Activated CD4-positive, alpha-beta memory T cell treated with anti-CD3 and anti-CD28 coated beads for 36 hours (primary cell): Measurements from ENCODE around the gene VAV3. TPM values are rescaled to one million over a fixed set of nuclear protein-coding genes. Genes with fewer than 3 reads are reported as not detected.

Experiments used
- CTCF ChIA-PET: fragments of 350-600 bp; sonication (Branson Sonifier 250); formaldehyde crosslinking; loops from one replicate; lab custom pipeline; 2021; ENCODE audit warnings: antibody characterized with exemption, inconsistent platforms; lab: Charles Lee
- POLR2A ChIA-PET: fragments of 350-600 bp; sonication (Branson Sonifier 250); formaldehyde crosslinking; loops from one replicate; lab custom pipeline; 2021; ENCODE audit warnings: antibody characterized with exemption; lab: Charles Lee
- DNase-seq: peaks from one replicate; pipeline ENCODE4 v3.0.0-alpha.2; 2020
- H3K27ac Mint-ChIP-seq: one replicate; pipeline ENCODE4 v1.8.0; 2021; ENCODE audit warnings: mixed read lengths
- H3K27me3 Mint-ChIP-seq: one replicate; pipeline ENCODE4 v1.8.0; 2021; ENCODE audit warnings: mixed read lengths
- H3K36me3 Mint-ChIP-seq: one replicate; pipeline ENCODE4 v1.8.0; 2021; ENCODE audit warnings: mixed read lengths
- H3K4me1 Mint-ChIP-seq: one replicate; pipeline ENCODE4 v1.8.0; 2021; ENCODE audit warnings: low read depth, mixed read lengths
- H3K4me3 Mint-ChIP-seq: one replicate; pipeline ENCODE4 v1.8.0; 2021; ENCODE audit warnings: mild to moderate bottlenecking, mixed read lengths
- H3K9me3 Mint-ChIP-seq: one replicate; pipeline ENCODE4 v1.8.0; 2021; ENCODE audit warnings: mixed read lengths
- intact Hi-C: fragments of 100-400 bp; cut with micrococcal nuclease; formaldehyde crosslinking; loops from one replicate; pipeline ENCODE4 v1.15.1; 2023
- total RNA-seq, 2 experiments: library from RNA; stranded (reverse); gene quantifications; one replicate each; pipeline ENCODE4 v1.2.3, GENCODE V29; 2021

Gene VAV3
- total RNA-seq, 2 experiments from 2014 or later = 2.3 to 3.3 TPM

GRCh38 chr1:107683191-107683657 lies 281.8 kb downstream of the VAV3 start:
- H3K4me1 Mint-ChIP-seq = no peaks in the 10 kb centered on the region
- H3K4me3 Mint-ChIP-seq = no peak overlapping the region
- intact Hi-C loops = no loop called here
- no peak overlapping the region for H3K27ac Mint-ChIP-seq
- no peaks in the 10 kb centered on the region for H3K36me3 Mint-ChIP-seq
- ChIA-PET CTCF (no interaction called here), POLR2A (no interaction called here)
- no peaks in the 10 kb centered on the region for H3K27me3 Mint-ChIP-seq
- DNase-seq = no peak
- no peaks in the 10 kb centered on the region for H3K9me3 Mint-ChIP-seq

- Mint-ChIP-seq H3K4me1 (no peaks in the 10 kb centered on the region), H3K4me3 (no peak overlapping the region), H3K36me3 (no peaks in the 10 kb centered on the region), H3K9me3 (no peaks in the 10 kb centered on the region), H3K27ac (no peak overlapping the region), H3K27me3 (no peaks in the 10 kb centered on the region)
- no peak for DNase-seq
- intact Hi-C loops = no loop called here
- ChIA-PET POLR2A (no interaction called here), CTCF (no interaction called here)
Observed at GRCh38 chr1:107682467-107682866, 282.5 kb downstream of the VAV3 start.

DNA sequence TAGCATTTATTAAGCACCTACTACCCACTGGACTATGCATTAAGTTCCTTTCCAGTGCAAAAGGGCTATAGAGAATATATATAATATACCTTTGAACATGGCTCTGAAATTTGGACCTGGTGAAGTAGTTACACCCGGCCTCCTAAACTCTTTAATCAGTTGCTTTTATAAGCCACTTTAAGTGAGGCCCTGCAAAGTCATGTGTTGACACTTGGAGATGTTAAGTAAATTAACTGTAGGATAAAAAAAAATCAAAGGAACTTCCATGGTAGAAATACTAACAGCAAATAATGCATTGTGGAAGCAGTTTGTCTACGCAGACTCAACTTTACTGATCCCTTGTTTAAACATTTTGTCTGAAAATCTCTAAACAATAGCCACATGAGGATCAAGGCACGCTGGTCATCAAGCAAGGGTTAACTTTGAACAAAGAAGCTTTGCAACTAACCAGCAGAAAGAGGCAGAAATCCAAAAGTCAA lies 283.9 kb downstream of the VAV3 start:
- Mint-ChIP-seq H3K9me3 (no peaks in the 10 kb centered on the region), H3K27me3 (no peaks in the 10 kb centered on the region), H3K4me1 (no peaks in the 10 kb centered on the region), H3K4me3 (no peak overlapping the region), H3K27ac (no peak overlapping the region), H3K36me3 (no peaks in the 10 kb centered on the region)
- ChIA-PET CTCF (no interaction called here), POLR2A (no interaction called here)
- no peak for DNase-seq
- intact Hi-C loops = no loop called here

GRCh38 chr1:107680579-107680985 lies 284.4 kb downstream of the VAV3 start:
- no peaks in the 10 kb centered on the region for H3K4me1 Mint-ChIP-seq
- no peaks in the 10 kb centered on the region for H3K36me3 Mint-ChIP-seq
- no peaks in the 10 kb centered on the region for H3K27me3 Mint-ChIP-seq
- no peaks in the 10 kb centered on the region for H3K9me3 Mint-ChIP-seq
- H3K4me3 Mint-ChIP-seq = no peak overlapping the region
- intact Hi-C loops = no loop called here
- CTCF ChIA-PET = no interaction called here
- no peak for DNase-seq
- POLR2A ChIA-PET = no interaction called here
- H3K27ac Mint-ChIP-seq = no peak overlapping the region

- ChIA-PET POLR2A (interaction anchor here (0.6 kb wide), 1 partner anchor 338 kb away, joined by 3 read pairs; no protein-coding TSS in a partner anchor), CTCF (interaction anchor here (0.5 kb wide), 1 partner anchor 104 kb away, joined by 3 read pairs; no protein-coding TSS in a partner anchor)
- H3K9me3 Mint-ChIP-seq = no peaks in the 10 kb centered on the region
- no peak for DNase-seq
- intact Hi-C loops = no loop called here
- H3K4me1 Mint-ChIP-seq = no peaks in the 10 kb centered on the region
- H3K27ac Mint-ChIP-seq = no peak overlapping the region
- no peak overlapping the region for H3K4me3 Mint-ChIP-seq
- no peaks in the 10 kb centered on the region for H3K36me3 Mint-ChIP-seq
- no peaks in the 10 kb centered on the region for H3K27me3 Mint-ChIP-seq
Observed at GRCh38 chr1:107679411-107679953, 285.5 kb downstream of the VAV3 start.

- no peak overlapping the region for H3K4me3 Mint-ChIP-seq
- no peak overlapping the region for H3K27ac Mint-ChIP-seq
- H3K27me3 Mint-ChIP-seq = no peaks in the 10 kb centered on the region
- CTCF ChIA-PET = no interaction called here
- H3K9me3 Mint-ChIP-seq = no peaks in the 10 kb centered on the region
- no peaks in the 10 kb centered on the region for H3K36me3 Mint-ChIP-seq
- POLR2A ChIA-PET = no interaction called here
- intact Hi-C loops = no loop called here
- H3K4me1 Mint-ChIP-seq = no peaks in the 10 kb centered on the region
- DNase-seq = no peak
Observed at GRCh38 chr1:107678993-107679392, 286.0 kb downstream of the VAV3 start.

GRCh38 chr1:107677697-107678096 lies 287.3 kb downstream of the VAV3 start:
- intact Hi-C loops = no loop called here
- DNase-seq = no peak
- H3K27me3 Mint-ChIP-seq = no peaks in the 10 kb centered on the region
- H3K4me3 Mint-ChIP-seq = no peak overlapping the region
- POLR2A ChIA-PET = no interaction called here
- no peaks in the 10 kb centered on the region for H3K4me1 Mint-ChIP-seq
- no peaks in the 10 kb centered on the region for H3K9me3 Mint-ChIP-seq
- CTCF ChIA-PET = no interaction called here
- no peak overlapping the region for H3K27ac Mint-ChIP-seq
- no peaks in the 10 kb centered on the region for H3K36me3 Mint-ChIP-seq

DNA sequence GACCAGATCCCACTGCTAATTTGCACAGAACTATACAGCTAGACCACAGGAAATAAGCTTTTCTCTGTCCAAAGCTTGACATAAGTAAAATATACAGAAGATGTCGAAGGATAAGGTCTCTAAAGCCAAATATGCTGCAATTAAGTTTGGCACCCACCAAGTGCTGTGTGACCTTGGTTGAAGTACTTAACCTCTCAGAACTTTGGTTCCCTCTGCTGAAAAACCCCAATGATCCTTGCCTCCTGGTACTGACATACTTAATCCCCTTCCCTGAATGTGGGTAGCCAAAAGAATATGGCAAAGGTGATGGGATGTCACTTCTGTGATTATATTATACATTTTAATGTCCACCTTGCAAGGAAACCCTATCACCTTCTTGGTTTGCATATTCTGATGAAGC lies 290.5 kb downstream of the VAV3 start:
- Mint-ChIP-seq H3K4me1 (no peaks in the 10 kb centered on the region), H3K27ac (no peak overlapping the region), H3K27me3 (no peaks in the 10 kb centered on the region), H3K9me3 (no peaks in the 10 kb centered on the region), H3K4me3 (no peak overlapping the region), H3K36me3 (no peaks in the 10 kb centered on the region)
- DNase-seq = no peak
- POLR2A ChIA-PET = no interaction called here
- intact Hi-C loops = no loop called here
- CTCF ChIA-PET = no interaction called here

GRCh38 chr1:107673006-107673405 lies 292.0 kb downstream of the VAV3 start:
- ChIA-PET CTCF (no interaction called here), POLR2A (no interaction called here)
- H3K27me3 Mint-ChIP-seq = no peaks in the 10 kb centered on the region
- no peak overlapping the region for H3K4me3 Mint-ChIP-seq
- H3K9me3 Mint-ChIP-seq = no peaks in the 10 kb centered on the region
- DNase-seq = no peak
- no peaks in the 10 kb centered on the region for H3K4me1 Mint-ChIP-seq
- no peak overlapping the region for H3K27ac Mint-ChIP-seq
- intact Hi-C loops = no loop called here
- no peaks in the 10 kb centered on the region for H3K36me3 Mint-ChIP-seq

- Mint-ChIP-seq H3K27me3 (no peaks in the 10 kb centered on the region), H3K9me3 (no peaks in the 10 kb centered on the region), H3K4me1 (no peaks in the 10 kb centered on the region), H3K36me3 (no peaks in the 10 kb centered on the region), H3K4me3 (no peak overlapping the region), H3K27ac (no peak overlapping the region)
- intact Hi-C loops = no loop called here
- ChIA-PET POLR2A (no interaction called here), CTCF (no interaction called here)
- DNase-seq = no peak
Observed at GRCh38 chr1:107670397-107671040, 294.5 kb downstream of the VAV3 start.

GRCh38 chr1:107669996-107670395 lies 295.0 kb downstream of the VAV3 start:
- POLR2A ChIA-PET = no interaction called here
- intact Hi-C loops = no loop called here
- no peaks in the 10 kb centered on the region for H3K36me3 Mint-ChIP-seq
- no peaks in the 10 kb centered on the region for H3K9me3 Mint-ChIP-seq
- no peaks in the 10 kb centered on the region for H3K27me3 Mint-ChIP-seq
- no peak overlapping the region for H3K27ac Mint-ChIP-seq
- no peaks in the 10 kb centered on the region for H3K4me1 Mint-ChIP-seq
- CTCF ChIA-PET = no interaction called here
- no peak overlapping the region for H3K4me3 Mint-ChIP-seq
- DNase-seq = no peak

DNA sequence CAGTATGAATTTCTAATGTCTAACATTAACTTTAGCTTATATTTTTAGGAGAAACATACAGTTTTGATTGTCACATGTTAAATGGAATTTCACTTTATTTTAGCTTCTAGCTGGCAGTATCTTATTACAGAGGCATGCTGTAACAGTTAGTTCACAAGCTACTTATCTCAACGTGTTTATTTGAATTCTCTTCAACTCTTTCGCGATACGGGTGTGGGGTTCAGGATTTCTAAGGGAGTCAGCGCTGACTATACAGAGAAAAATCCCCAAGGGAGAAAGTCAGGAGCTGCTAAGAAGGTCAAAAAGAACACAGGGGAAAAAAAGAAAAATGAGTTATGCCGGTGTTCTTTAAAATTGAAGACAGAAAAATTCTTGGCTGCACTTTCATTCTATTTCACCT lies 296.2 kb downstream of the VAV3 start:
- Mint-ChIP-seq H3K27ac (no peak overlapping the region), H3K4me1 (no peaks in the 10 kb centered on the region), H3K9me3 (no peaks in the 10 kb centered on the region), H3K4me3 (no peak overlapping the region), H3K36me3 (no peaks in the 10 kb centered on the region), H3K27me3 (no peaks in the 10 kb centered on the region)
- DNase-seq = no peak
- ChIA-PET POLR2A (no interaction called here), CTCF (no interaction called here)
- intact Hi-C loops = no loop called here

DNA sequence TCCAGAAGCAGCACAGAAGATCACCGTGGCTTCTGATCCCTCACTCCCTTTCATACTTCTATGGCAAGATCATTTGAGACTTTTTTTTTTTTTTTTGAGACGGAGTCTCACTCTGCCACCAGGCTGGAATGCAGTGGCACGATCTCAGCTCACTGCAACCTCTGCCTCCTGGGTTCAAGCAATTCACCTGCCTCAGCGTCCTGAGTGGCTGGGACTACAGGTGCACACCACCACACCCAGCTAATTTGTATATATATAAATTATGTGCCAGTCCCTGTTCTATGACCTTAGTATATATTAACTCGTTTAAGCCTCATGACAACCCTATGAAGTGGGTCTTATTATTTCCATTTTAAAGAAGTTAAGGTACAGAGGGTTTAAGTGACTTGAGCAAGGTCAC lies 298.5 kb downstream of the VAV3 start:
- intact Hi-C loops = no loop called here

More for the DNA sequence above, 298.5 kb downstream of the VAV3 start:
- Mint-ChIP-seq H3K36me3 (no peaks in the 10 kb centered on the region), H3K9me3 (no peaks in the 10 kb centered on the region), H3K27ac (no peak overlapping the region), H3K27me3 (no peaks in the 10 kb centered on the region), H3K4me3 (no peak overlapping the region), H3K4me1 (no peaks in the 10 kb centered on the region)
- DNase-seq = no peak
- ChIA-PET CTCF (no interaction called here), POLR2A (no interaction called here)
